ENCODE measurements around the gene SMAGP.

GRCh38 chr12:51245476-51246253, 24.6 kb downstream of the SMAGP start:
- no peak for TF ChIP-seq EZH2 (IDR thresholded peaks at IDR 0.05)
- no peak for TF ChIP-seq POLR2AphosphoS5 (IDR thresholded peaks at IDR 0.05; ENCODE audit: borderline replicate concordance, low read depth, low read length)
